LNCAP (cell line): ENCODE data around the gene CABYR.

Experiments used
- CTCF ChIP-seq: fragments of 450-650 bp; IDR thresholded peaks from 2 replicates; pipeline ENCODE4 v1.5.1; 2017; ENCODE audit warnings: mild to moderate bottlenecking

Gene CABYR

GRCh38 chr18:24204904-24205303 is 66.0 kb downstream of the CABYR start:
- TF ChIP-seq CTCF: no peak

GRCh38 chr18:24208270-24209035 is 69.6 kb downstream of the CABYR start:
- no peak for TF ChIP-seq CTCF

- no peak for TF ChIP-seq CTCF
Observed at GRCh38 chr18:24209558-24209957, 70.7 kb downstream of the CABYR start.
